ENCODE results near the gene ALKBH7. TPM values are rescaled to one million over a fixed set of nuclear protein-coding genes. Genes with fewer than 3 reads are reported as not detected.
"Not testable (repeated sequence)": the region's sequence is repeated elsewhere in the genome, so short reads cannot be mapped to it uniquely, and the experiment has no call there.

ALKBH7 gene
- polyA plus RNA-seq, 1 donor (not counting 4 experiments of a cell fraction or from before 2014, with no cell fraction given), result 9.8 TPM

GRCh38 chr19:6354098-6354674 lies 18.4 kb upstream of the ALKBH7 start:
- FAIRE-seq (no peak), DNase-seq (ENCODE audit: low read depth, low spot score) (no peak)
- Histone ChIP-seq H3K36me3 (ENCODE audit: control insufficient read depth in 2 of 2, extremely low read depth in 1 of 2, insufficient read depth in 2 of 2, low read length in 2 of 2) (no peaks in the 10 kb centered on the region), H3K9me1 (ENCODE audit: control insufficient read depth, extremely low read depth, insufficient read depth, low read length) (no peaks in the 10 kb centered on the region), H3K4me1 (ENCODE audit: control insufficient read depth, extremely low read depth, insufficient read depth, low read length) (no peaks in the 10 kb centered on the region), H3K4me3 (ENCODE audit: control insufficient read depth in 2 of 3, extremely low read depth in 1 of 3, insufficient read depth in 2 of 3, low read depth in 1 of 3, low read length in 3 of 3) (no peak overlapping the region), H3K79me2 (ENCODE audit: control insufficient read depth, insufficient read depth, low read length) (no peaks in the 10 kb centered on the region), H3K9ac (ENCODE audit: control insufficient read depth, extremely low read depth, insufficient read depth, low read length) (no peak overlapping the region), H3K4me2 (ENCODE audit: control insufficient read depth, extremely low read depth, insufficient read depth, low read depth, low read length) (no peak overlapping the region), H2AFZ (ENCODE audit: control insufficient read depth, low read length) (no peak overlapping the region), H3K9me3 (ENCODE audit: control insufficient read depth, low read depth, low read length) (no peaks in the 10 kb centered on the region), H3K27ac (ENCODE audit: control insufficient read depth, insufficient read depth, low read length) (no peak overlapping the region), H3K27me3 (ENCODE audit: control insufficient read depth, extremely low read depth, insufficient read depth, low read length) (no peaks in the 10 kb centered on the region), H4K20me1 (ENCODE audit: control insufficient read depth, extremely low read depth, insufficient read depth, low read length) (no peaks in the 10 kb centered on the region)
- dilution Hi-C loops (cut with MboI; ENCODE audit: extremely low pct_ligation_motif_present, low sequenced_read_pairs), result no loop called here
- TF ChIP-seq EZH2 (IDR thresholded peaks at IDR 0.05; ENCODE audit: low read length) (no peak), CTCF (optimal IDR thresholded peaks at IDR 0.05 in 1 of 3, IDR thresholded peaks at IDR 0.05 in 1 of 3, conservative IDR thresholded peaks at IDR 0.05 in 1 of 3; ENCODE audit: extremely low read depth in 1 of 3, insufficient read depth in 2 of 3, low read length in 3 of 3) (peak; percentile 21 to 35 (median 30))

- H3K4me2 ChIP-seq (ENCODE audit: control insufficient read depth, extremely low read depth, insufficient read depth, low read depth, low read length); H4K20me1 ChIP-seq (ENCODE audit: control insufficient read depth, extremely low read depth, insufficient read depth, low read length); H3K27ac ChIP-seq (ENCODE audit: control insufficient read depth, insufficient read depth, low read length); H3K4me1 ChIP-seq (ENCODE audit: control insufficient read depth, extremely low read depth, insufficient read depth, low read length); H3K4me3 ChIP-seq (ENCODE audit: control insufficient read depth in 2 of 3, extremely low read depth in 1 of 3, insufficient read depth in 2 of 3, low read depth in 1 of 3, low read length in 3 of 3); H3K9me1 ChIP-seq (ENCODE audit: control insufficient read depth, extremely low read depth, insufficient read depth, low read length); H3K9me3 ChIP-seq (ENCODE audit: control insufficient read depth, low read depth, low read length); H3K36me3 ChIP-seq (ENCODE audit: control insufficient read depth in 2 of 2, extremely low read depth in 1 of 2, insufficient read depth in 2 of 2, low read length in 2 of 2); dilution Hi-C loops (cut with MboI; ENCODE audit: extremely low pct_ligation_motif_present, low sequenced_read_pairs); H3K27me3 ChIP-seq (ENCODE audit: control insufficient read depth, extremely low read depth, insufficient read depth, low read length); FAIRE-seq; H2AFZ ChIP-seq (ENCODE audit: control insufficient read depth, low read length); H3K9ac ChIP-seq (ENCODE audit: control insufficient read depth, extremely low read depth, insufficient read depth, low read length); DNase-seq (ENCODE audit: low read depth, low spot score); H3K79me2 ChIP-seq (ENCODE audit: control insufficient read depth, insufficient read depth, low read length): not testable (repeated sequence)
Observed at GRCh38 chr19:6355321-6356040, 17.1 kb upstream of the ALKBH7 start.

All from keratinocyte (primary cell).